H9 (cell line): ENCODE data around the gene ALKBH5. TPM values are rescaled to one million over a fixed set of nuclear protein-coding genes. Genes with fewer than 3 reads are reported as not detected.

Experiments used
- DNase-seq: peaks from one replicate; pipeline ENCODE4 v3.0.0-alpha.2; 2017
- H2AFZ ChIP-seq: one replicate; pipeline ENCODE4 v1.6.1; 2013; ENCODE audit warnings: mild to moderate bottlenecking, low read length, control low read depth, moderate library complexity
- H2AK5ac ChIP-seq: 2 replicates; pipeline ENCODE4 v1.6.1; 2013; ENCODE audit warnings: low read length, control low read depth, mixed read lengths; ENCODE audit not compliant: insufficient read length
- H2BK120ac ChIP-seq: one replicate; pipeline ENCODE4 v1.6.1; 2013; ENCODE audit warnings: low read depth, mild to moderate bottlenecking, low read length, control low read depth, inconsistent platforms; ENCODE audit not compliant: poor library complexity, severe bottlenecking
- H2BK12ac ChIP-seq: 2 replicates; pipeline ENCODE4 v1.6.1; 2013; ENCODE audit warnings: low read length, control low read depth, mixed read lengths, low read depth; ENCODE audit not compliant: insufficient read length
- H2BK15ac ChIP-seq: 2 replicates; pipeline ENCODE4 v1.6.1; 2013; ENCODE audit warnings: low read depth, low read length, control low read depth
- H2BK20ac ChIP-seq: one replicate; pipeline ENCODE4 v1.6.1; 2013; ENCODE audit warnings: low read depth, mild to moderate bottlenecking, low read length, control low read depth, inconsistent platforms; ENCODE audit not compliant: poor library complexity, severe bottlenecking
- H2BK5ac ChIP-seq: 2 replicates; pipeline ENCODE4 v1.6.1; 2013; ENCODE audit warnings: low read length, control low read depth, mixed read lengths; ENCODE audit not compliant: insufficient read length
- H3K14ac ChIP-seq: 2 replicates; pipeline ENCODE4 v1.6.1; 2013; ENCODE audit warnings: low read length, control low read depth; ENCODE audit not compliant: insufficient read depth
- H3K18ac ChIP-seq: 2 replicates; pipeline ENCODE4 v1.6.1; 2013; ENCODE audit warnings: low read depth, mild to moderate bottlenecking, mixed read lengths, low read length, control low read depth; ENCODE audit not compliant: insufficient read length
- H3K23ac ChIP-seq: 2 replicates; pipeline ENCODE4 v1.6.1; 2013; ENCODE audit warnings: low read length, control low read depth, mixed read lengths, low read depth; ENCODE audit not compliant: insufficient read length
- H3K23me2 ChIP-seq: 2 replicates; pipeline ENCODE4 v1.6.1; 2013; ENCODE audit warnings: low read depth, mild to moderate bottlenecking, mixed read lengths, low read length, control low read depth; ENCODE audit not compliant: insufficient read length, poor library complexity, severe bottlenecking
- H3K27ac ChIP-seq: 2 replicates; pipeline ENCODE4 v1.5.1; 2013; ENCODE audit warnings: low read length, control low read depth, mixed read lengths, low read depth; ENCODE audit not compliant: insufficient read length
- H3K27me3 ChIP-seq: 2 replicates; pipeline ENCODE4 v1.6.1; 2013; ENCODE audit warnings: low read length, control low read depth, inconsistent platforms; ENCODE audit not compliant: insufficient read depth
- H3K4ac ChIP-seq: 2 replicates; pipeline ENCODE4 v1.6.1; 2013; ENCODE audit warnings: low read depth, mild to moderate bottlenecking, control low read depth, inconsistent platforms, low read length, moderate library complexity
- H3K4me1 ChIP-seq: 2 replicates; pipeline ENCODE4 v1.6.1; 2013; ENCODE audit warnings: low read length, control low read depth, inconsistent platforms; ENCODE audit not compliant: insufficient read depth
- H3K4me2 ChIP-seq: 2 replicates; pipeline ENCODE4 v1.6.1; 2013; ENCODE audit warnings: low read length, control low read depth, mixed read lengths; ENCODE audit not compliant: insufficient read length, insufficient read depth
- H3K56ac ChIP-seq: 2 replicates; pipeline ENCODE4 v1.6.1; 2013; ENCODE audit warnings: low read depth, mild to moderate bottlenecking, mixed read lengths, low read length, control low read depth; ENCODE audit not compliant: insufficient read length
- H3K79me1 ChIP-seq: 2 replicates; pipeline ENCODE4 v1.6.1; 2013; ENCODE audit warnings: low read depth, mild to moderate bottlenecking, moderate library complexity, low read length, control low read depth, inconsistent platforms; ENCODE audit not compliant: insufficient read depth, poor library complexity, severe bottlenecking
- H3K79me2 ChIP-seq: 2 replicates; pipeline ENCODE4 v1.6.1; 2013; ENCODE audit warnings: low read length, control low read depth, inconsistent platforms; ENCODE audit not compliant: insufficient read depth
- H3K9ac ChIP-seq: 2 replicates; pipeline ENCODE4 v1.6.1; 2013; ENCODE audit warnings: low read length, control low read depth, mixed read lengths; ENCODE audit not compliant: insufficient read length; ENCODE audit errors: extremely low read depth
- H3K9me3 ChIP-seq: one replicate; pipeline ENCODE4 v1.6.1; 2013; ENCODE audit warnings: low read depth, low read length, inconsistent platforms; ENCODE audit not compliant: control insufficient read depth
- H3T11ph ChIP-seq: one replicate; pipeline ENCODE4 v1.6.1; 2013; ENCODE audit warnings: mild to moderate bottlenecking, low read length, control low read depth, inconsistent platforms
- H4K20me1 ChIP-seq: one replicate; pipeline ENCODE4 v1.6.1; 2013; ENCODE audit not compliant: control insufficient read depth, insufficient read length, insufficient read depth
- H4K5ac ChIP-seq: 2 replicates; pipeline ENCODE4 v1.6.1; 2013; ENCODE audit warnings: low read depth, mild to moderate bottlenecking, mixed read lengths, low read length, control low read depth; ENCODE audit not compliant: insufficient read length
- H4K8ac ChIP-seq: replicated peaks from 2 replicates; pipeline ENCODE4 v1.6.1; 2013; ENCODE audit warnings: low read length, control low read depth, mixed read lengths, low read depth; ENCODE audit not compliant: insufficient read length
- H4K91ac ChIP-seq: 2 replicates; pipeline ENCODE4 v1.6.1; 2013; ENCODE audit warnings: low read depth, mild to moderate bottlenecking, moderate library complexity, mixed read lengths, low read length, control low read depth; ENCODE audit not compliant: insufficient read length
- H3K27ac Mint-ChIP-seq, 3 experiments: 2 replicates in 2 of 3; 3 replicates in 1 of 3; pipeline ENCODE4 v1.8.0; 2020 to 2021; ENCODE audit warnings: mixed read lengths in 3 of 3, mild to moderate bottlenecking in 1 of 3, moderate library complexity in 1 of 3
- H3K27me3 Mint-ChIP-seq: 2 replicates; pipeline ENCODE4 v1.8.0; 2021; ENCODE audit warnings: low read depth, mild to moderate bottlenecking, moderate library complexity, mixed read lengths
- H3K36me3 Mint-ChIP-seq, 3 experiments: 2 replicates in 2 of 3; 3 replicates in 1 of 3; pipeline ENCODE4 v1.8.0; 2020 to 2021; ENCODE audit warnings: low read depth in 3 of 3, mixed read lengths in 3 of 3; ENCODE audit not compliant: insufficient read depth in 1 of 3
- H3K4me1 Mint-ChIP-seq, 2 experiments: 2 replicates each; pipeline ENCODE4 v1.8.0; 2020; ENCODE audit warnings: mixed read lengths in 2 of 2
- H3K4me3 Mint-ChIP-seq, 2 experiments: 2 replicates in 1 of 2; 3 replicates in 1 of 2; pipeline ENCODE4 v1.8.0; 2020 to 2021; ENCODE audit warnings: mild to moderate bottlenecking in 2 of 2, mixed read lengths in 2 of 2, moderate library complexity in 1 of 2
- H3K9me3 Mint-ChIP-seq, 2 experiments: 2 replicates in 1 of 2; 3 replicates in 1 of 2; pipeline ENCODE4 v1.8.0; 2020; ENCODE audit warnings: mild to moderate bottlenecking in 2 of 2, mixed read lengths in 2 of 2, moderate library complexity in 1 of 2
- CTCF ChIP-seq: fragments of 200-600 bp; sonication (generic); conservative IDR thresholded peaks from 3 replicates; pipeline ENCODE4 v1.8.0; 2021; ENCODE audit warnings: antibody characterized with exemption, mild to moderate bottlenecking
- WGBS: extraction: QIAGEN DNeasy Blood & Tissue Kit; methylation state at CpG from one replicate; pipeline ENCODE4 v1.1.7; 2013; ENCODE audit warnings: missing lambda C conversion rate, low lambda C conversion rate, mixed read lengths; ENCODE audit not compliant: insufficient read length; ENCODE audit errors: extremely low coverage; 5-methylcytosine and 5-hydroxymethylcytosine counted together
- total RNA-seq: library from RNA; stranded (reverse); gene quantifications from 2 replicates; pipeline ENCODE4 v1.2.1, GENCODE V29; 2021

ALKBH5 gene
- total RNA-seq, 1 experiment from 2014 or later, result 89.8 TPM

- no peaks in the 10 kb centered on the region for H3K79me1 ChIP-seq
- no peak overlapping the region for H2AFZ ChIP-seq
- H3K9me3 ChIP-seq, result no peaks in the 10 kb centered on the region
- H3K14ac ChIP-seq, result no peak overlapping the region
- H3K36me3 Mint-ChIP-seq, result peaks cover 31 to 89% (median 88%) of the 10 kb centered on the region in 3 experiments; a peak in 6 of 7 replicates
- H2BK120ac ChIP-seq, result no peak overlapping the region
- H3K79me2 ChIP-seq, result no peaks in the 10 kb centered on the region; the same call in 1 of the 2 replicates
- H2BK20ac ChIP-seq, result no peak overlapping the region
- no peak overlapping the region for H3K4me2 ChIP-seq
- H3K18ac ChIP-seq, result no peak overlapping the region
- H3K23ac ChIP-seq, result no peak overlapping the region
- H3K27me3 Mint-ChIP-seq, result no peaks in the 10 kb centered on the region; the same call in 1 of the 2 replicates
- WGBS, result no CpG with 5 or more reads among the region's 5 CpGs
- H4K91ac ChIP-seq, result no peak overlapping the region
- H3K4me1 Mint-ChIP-seq, result peaks cover 18 to 25% of the 10 kb centered on the region in 2 experiments
- DNase-seq, result no peak
- H4K8ac ChIP-seq, result no peak overlapping the region
- H4K20me1 ChIP-seq, result no peaks in the 10 kb centered on the region
- no peak overlapping the region for H3K4ac ChIP-seq
- H3K27ac ChIP-seq, result no peak overlapping the region
- no peaks in the 10 kb centered on the region for H3K4me1 ChIP-seq
- no peak overlapping the region for H2BK12ac ChIP-seq
- H3T11ph ChIP-seq, result no peak overlapping the region
- no peaks in the 10 kb centered on the region for H3K23me2 ChIP-seq
- H3K27me3 ChIP-seq, result no peaks in the 10 kb centered on the region
- no peak overlapping the region for H3K4me3 Mint-ChIP-seq
- no peak overlapping the region for H3K27ac Mint-ChIP-seq
- H2AK5ac ChIP-seq, result no peak overlapping the region
- no peak overlapping the region for H2BK5ac ChIP-seq
- H4K5ac ChIP-seq, result no peak overlapping the region
- no peaks in the 10 kb centered on the region; a peak in 1 of 5 replicates for H3K9me3 Mint-ChIP-seq
- H3K56ac ChIP-seq, result no peak overlapping the region
- no peak overlapping the region for H3K9ac ChIP-seq
- no peak for TF ChIP-seq CTCF
- H2BK15ac ChIP-seq, result no peak overlapping the region
Observed at GRCh38 chr17:18252160-18252559, 68.5 kb downstream of the ALKBH5 start.
